Mesenteric fat pad (tissue), 1 donor: Measurements from ENCODE around the gene RGL4. TPM values are rescaled to one million over a fixed set of nuclear protein-coding genes. Genes with fewer than 3 reads are reported as not detected.
"Not testable (repeated sequence)": the region's sequence is repeated elsewhere in the genome, so short reads cannot be mapped to it uniquely, and the experiment has no call there.

ENCODE experiments used
- DNase-seq: peaks from one replicate; pipeline ENCODE4 v3.0.0-alpha.2; 2020; ENCODE audit warnings: low spot score
- total RNA-seq: library from RNA; stranded (reverse); fragmentation: NEBNext Ultra II Directional; extraction: Animal tissue kit (Norgen Biotek cat#: 25700); gene quantifications from one replicate; pipeline ENCODE4 v1.2.1, GENCODE V29; 2021
- donor health status: DM: yes; HTN: yes; CAD: no.

Gene RGL4
- total RNA-seq, 1 donor from 2014 or later, result 1.5 TPM

GRCh38 chr22:23728108-23728507 is 37.3 kb downstream of the RGL4 start:
- not testable (repeated sequence) for DNase-seq

- DNase-seq, result no peak
Observed at GRCh38 chr22:23737696-23738095, 46.9 kb downstream of the RGL4 start.

- DNase-seq, result no peak
Observed at GRCh38 chr22:23742505-23743264, 51.9 kb downstream of the RGL4 start.

- no peak for DNase-seq
Observed at GRCh38 chr22:23743303-23743705, 52.5 kb downstream of the RGL4 start.

GRCh38 chr22:23744001-23744400 is 53.2 kb downstream of the RGL4 start:
- DNase-seq, result no peak

- no peak for DNase-seq
Observed at GRCh38 chr22:23744485-23744884, 53.7 kb downstream of the RGL4 start.

GRCh38 chr22:23745791-23746190 is 55.0 kb downstream of the RGL4 start:
- DNase-seq, result no peak

Other genes starting within 250 kb of the RGL4 start
- gene IGLL1, start 110.7 kb upstream of the RGL4 start, total RNA-seq, result not detected
- gene DRICH1, start 58.7 kb upstream of the RGL4 start, total RNA-seq, result 0.39 TPM
- gene ZNF70, start 60.1 kb downstream of the RGL4 start, total RNA-seq, result 7.8 TPM
- gene VPREB3, start 63.4 kb downstream of the RGL4 start, total RNA-seq, result not detected
- gene C22orf15, start 72.0 kb downstream of the RGL4 start, total RNA-seq, result not detected
- gene CHCHD10, start 77.0 kb downstream of the RGL4 start, total RNA-seq, result 357 TPM
- 5.7 TPM for gene MMP11, start 81.8 kb downstream of the RGL4 start, total RNA-seq
- gene SMARCB1, start 96.0 kb downstream of the RGL4 start, total RNA-seq, result 70.7 TPM
- gene DERL3, start 148.0 kb downstream of the RGL4 start, total RNA-seq, result 1.4 TPM
- gene SLC2A11, start 166.9 kb downstream of the RGL4 start, total RNA-seq, result 8.4 TPM
- gene MIF, start 203.4 kb downstream of the RGL4 start, total RNA-seq, result 319 TPM